ENCODE results near the gene SMARCD3.

SMARCD3 gene

GRCh38 chr7:151243408-151244195 lies 4.9 kb downstream of the SMARCD3 start:
- Histone ChIP-seq H3K27ac (ENCODE audit: low read length) (no peak overlapping the region), H4K20me1 (ENCODE audit: insufficient read depth, low read length) (peaks cover 15% of the 10 kb centered on the region; the same call in 1 of the 2 replicates), H3K9me3 (ENCODE audit: insufficient read depth, low read length) (no peaks in the 10 kb centered on the region), H3K36me3 (replicated peaks; ENCODE audit: low read depth, low read length) (no peaks in the 10 kb centered on the region), H3K4me3 (ENCODE audit: low read length) (peak overlapping the region; percentile 60), H3K4me2 (ENCODE audit: low read length) (peak overlapping the region; percentile 98), H3K27me3 (ENCODE audit: low read depth, low read length) (peaks cover 38% of the 10 kb centered on the region), H3K4me1 (ENCODE audit: low read length) (peaks cover 38% of the 10 kb centered on the region), H3K79me2 (ENCODE audit: low read length) (no peaks in the 10 kb centered on the region), H3K9ac (ENCODE audit: low read length) (0 out of 2 replicates have a peak overlapping the region, but pooled peaks have one; percentile 10), H2AFZ (ENCODE audit: low read depth, low read length) (no peak overlapping the region)
- TF ChIP-seq EZH2phosphoT487 (IDR thresholded peaks at IDR 0.05; ENCODE audit: low read depth) (no peak), CTCF (IDR thresholded peaks at IDR 0.05; ENCODE audit: low read depth, low read length) (no peak)

DNA sequence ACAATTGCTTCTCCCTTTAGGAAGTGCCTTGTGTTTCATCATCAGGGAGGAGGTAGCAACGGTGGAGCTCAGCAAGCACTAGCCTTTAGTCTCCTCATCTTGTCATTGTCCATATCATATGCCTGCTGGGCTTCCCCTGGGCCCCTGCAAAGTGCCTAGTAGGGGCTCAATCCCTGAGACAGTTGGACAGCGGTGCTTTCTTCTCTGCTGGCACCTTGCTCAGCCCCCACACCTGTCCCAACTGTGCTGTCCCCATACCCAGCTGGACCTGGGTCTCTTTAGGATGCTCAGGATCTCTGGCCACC lies 5.5 kb downstream of the SMARCD3 start:
- Histone ChIP-seq H3K79me2 (ENCODE audit: low read length) (no peaks in the 10 kb centered on the region), H3K9me3 (ENCODE audit: insufficient read depth, low read length) (no peaks in the 10 kb centered on the region), H3K27ac (ENCODE audit: low read length) (no peak overlapping the region), H3K4me1 (ENCODE audit: low read length) (peaks cover 40% of the 10 kb centered on the region), H3K27me3 (ENCODE audit: low read depth, low read length) (peaks cover 34% of the 10 kb centered on the region), H3K9ac (ENCODE audit: low read length) (no peak overlapping the region), H3K4me2 (ENCODE audit: low read length) (peak overlapping the region; percentile 98), H4K20me1 (ENCODE audit: insufficient read depth, low read length) (peaks cover 21% of the 10 kb centered on the region; the same call in 1 of the 2 replicates), H2AFZ (ENCODE audit: low read depth, low read length) (no peak overlapping the region), H3K36me3 (replicated peaks; ENCODE audit: low read depth, low read length) (peaks cover 2% of the 10 kb centered on the region), H3K4me3 (ENCODE audit: low read length) (peak overlapping the region; percentile 60)
- TF ChIP-seq EZH2phosphoT487 (IDR thresholded peaks at IDR 0.05; ENCODE audit: low read depth) = no peak
- no peak for TF ChIP-seq CTCF (IDR thresholded peaks at IDR 0.05; ENCODE audit: low read depth, low read length)

- Histone ChIP-seq H3K27me3 (ENCODE audit: low read depth, low read length) (peaks cover 28% of the 10 kb centered on the region), H4K20me1 (ENCODE audit: insufficient read depth, low read length) (peaks cover 22% of the 10 kb centered on the region; the same call in 1 of the 2 replicates), H2AFZ (ENCODE audit: low read depth, low read length) (no peak overlapping the region), H3K4me3 (ENCODE audit: low read length) (no peak overlapping the region), H3K9me3 (ENCODE audit: insufficient read depth, low read length) (no peaks in the 10 kb centered on the region), H3K79me2 (ENCODE audit: low read length) (no peaks in the 10 kb centered on the region), H3K36me3 (replicated peaks; ENCODE audit: low read depth, low read length) (peaks cover 8% of the 10 kb centered on the region), H3K9ac (ENCODE audit: low read length) (no peak overlapping the region), H3K27ac (ENCODE audit: low read length) (no peak overlapping the region), H3K4me1 (ENCODE audit: low read length) (peaks cover 40% of the 10 kb centered on the region), H3K4me2 (ENCODE audit: low read length) (no peak overlapping the region)
- no peak for TF ChIP-seq EZH2phosphoT487 (IDR thresholded peaks at IDR 0.05; ENCODE audit: low read depth)
- no peak for TF ChIP-seq CTCF (IDR thresholded peaks at IDR 0.05; ENCODE audit: low read depth, low read length)
Measured at GRCh38 chr7:151242159-151243044, 6.1 kb downstream of the SMARCD3 start.

GRCh38 chr7:151241755-151242096 lies 6.8 kb downstream of the SMARCD3 start:
- no peaks in the 10 kb centered on the region for H3K9me3 ChIP-seq (ENCODE audit: insufficient read depth, low read length)
- TF ChIP-seq CTCF (IDR thresholded peaks at IDR 0.05; ENCODE audit: low read depth, low read length) (no peak), EZH2phosphoT487 (IDR thresholded peaks at IDR 0.05; ENCODE audit: low read depth) (no peak)
- peaks cover 19% of the 10 kb centered on the region; the same call in 1 of the 2 replicates for H4K20me1 ChIP-seq (ENCODE audit: insufficient read depth, low read length)
- H3K79me2 ChIP-seq (ENCODE audit: low read length) = no peaks in the 10 kb centered on the region
- peaks cover 40% of the 10 kb centered on the region for H3K4me1 ChIP-seq (ENCODE audit: low read length)
- no peak overlapping the region for H3K27ac ChIP-seq (ENCODE audit: low read length)
- peaks cover 22% of the 10 kb centered on the region for H3K27me3 ChIP-seq (ENCODE audit: low read depth, low read length)
- no peak overlapping the region for H3K4me2 ChIP-seq (ENCODE audit: low read length)
- peaks cover 9% of the 10 kb centered on the region for H3K36me3 ChIP-seq (replicated peaks; ENCODE audit: low read depth, low read length)
- H3K4me3 ChIP-seq (ENCODE audit: low read length) = no peak overlapping the region
- H2AFZ ChIP-seq (ENCODE audit: low read depth, low read length) = no peak overlapping the region
- H3K9ac ChIP-seq (ENCODE audit: low read length) = no peak overlapping the region

Measured in OCI-LY3 (cell line).